OCI-M2 (cell line): ENCODE results near the gene AGPAT4.
A peak's percentile ranks its signal among the peaks of the same experiment; 100 is the strongest.
"Not testable (repeated sequence)": the region's sequence is repeated elsewhere in the genome, so short reads cannot be mapped to it uniquely, and the experiment has no call there.

ENCODE experiments used
- DNase-seq: peaks from one replicate; lab custom pipeline; 2025; ENCODE audit not compliant: unreplicated experiment; lab: John Stamatoyannopoulos, UW

The AGPAT4 gene, protein sequence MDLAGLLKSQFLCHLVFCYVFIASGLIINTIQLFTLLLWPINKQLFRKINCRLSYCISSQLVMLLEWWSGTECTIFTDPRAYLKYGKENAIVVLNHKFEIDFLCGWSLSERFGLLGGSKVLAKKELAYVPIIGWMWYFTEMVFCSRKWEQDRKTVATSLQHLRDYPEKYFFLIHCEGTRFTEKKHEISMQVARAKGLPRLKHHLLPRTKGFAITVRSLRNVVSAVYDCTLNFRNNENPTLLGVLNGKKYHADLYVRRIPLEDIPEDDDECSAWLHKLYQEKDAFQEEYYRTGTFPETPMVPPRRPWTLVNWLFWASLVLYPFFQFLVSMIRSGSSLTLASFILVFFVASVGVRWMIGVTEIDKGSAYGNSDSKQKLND

DNA sequence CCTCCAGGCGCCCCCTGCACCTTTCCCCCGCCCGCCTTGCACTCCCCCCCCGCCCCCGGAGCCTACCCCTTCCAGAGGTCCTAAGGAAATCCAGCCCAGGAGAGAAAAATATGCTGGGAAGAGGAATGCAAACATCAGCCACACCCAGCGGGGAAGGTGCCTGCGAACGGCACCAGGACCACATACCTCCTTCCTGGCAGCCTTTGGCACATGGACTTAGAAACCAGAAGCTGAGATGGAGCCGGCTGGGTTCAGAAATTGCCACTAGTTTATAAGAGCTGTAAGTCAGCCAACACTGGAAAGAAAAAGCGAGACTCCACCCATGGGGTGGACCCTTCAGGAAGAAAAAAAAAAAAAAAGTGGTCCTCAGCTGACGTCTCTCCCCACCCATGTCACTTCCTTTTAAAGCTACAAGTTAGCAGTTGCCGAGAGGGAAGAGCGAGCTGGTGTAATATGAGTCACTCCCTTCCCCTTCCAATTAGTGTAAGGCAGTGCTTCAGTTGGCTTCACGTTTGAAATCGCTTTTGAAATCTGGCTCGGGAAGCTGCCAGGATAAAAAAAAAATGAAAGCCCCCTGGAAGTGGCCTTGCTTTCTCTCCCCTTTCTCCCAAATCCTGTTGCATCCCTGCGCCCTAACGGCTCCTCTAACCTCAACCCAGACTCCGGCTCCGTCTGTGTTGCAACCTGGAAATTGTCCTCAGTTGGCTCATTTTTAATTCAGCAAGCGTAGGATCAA lies at the start of gene AGPAT4:
TSS of gene AGPAT4 (minus strand) at position 310 of the 736 bp plus-strand sequence. CDS start 41,848 bp downstream, outside the sequence.
- peak; percentile 65 for DNase-seq

DNA sequence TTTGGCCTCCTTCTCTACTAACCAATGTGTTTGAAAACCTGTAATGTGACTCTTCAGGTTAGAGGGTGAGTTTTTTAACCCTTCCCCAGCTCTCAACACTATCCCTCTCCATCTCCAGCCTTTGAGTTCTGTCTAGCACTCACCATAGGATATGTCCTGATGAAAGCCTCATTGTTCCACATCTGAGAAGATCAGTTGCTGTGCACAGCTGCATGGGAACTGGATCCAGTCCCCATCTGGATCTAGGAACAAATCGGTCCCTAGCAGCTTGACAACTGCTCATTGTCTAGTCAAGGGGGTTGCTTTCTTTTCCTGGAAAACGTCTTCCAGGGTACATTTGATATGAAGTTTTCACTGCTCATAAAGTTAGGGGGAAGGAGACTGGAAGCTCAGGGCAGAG lies 45.4 kb upstream of the AGPAT4 start:
- no peak for DNase-seq

DNA sequence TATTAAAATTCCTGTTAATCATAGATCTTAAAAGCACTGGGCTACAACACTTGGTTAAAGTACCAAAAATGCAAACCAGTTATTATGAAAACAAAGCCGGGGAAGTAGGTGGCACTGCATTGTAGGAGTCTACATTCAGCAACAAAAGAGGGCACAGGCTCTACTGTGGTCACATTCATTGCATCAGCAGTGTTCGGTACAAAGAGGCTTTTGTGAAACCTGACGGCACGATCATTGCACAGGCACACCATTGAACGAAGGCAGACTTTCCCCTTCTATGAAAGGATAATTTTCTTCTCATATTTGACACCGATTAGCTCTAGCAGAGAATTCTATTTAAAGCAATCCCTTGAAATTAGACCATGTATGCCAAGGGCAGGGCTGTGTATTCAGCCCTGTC lies 44.6 kb upstream of the AGPAT4 start:
- no peak for DNase-seq

DNA sequence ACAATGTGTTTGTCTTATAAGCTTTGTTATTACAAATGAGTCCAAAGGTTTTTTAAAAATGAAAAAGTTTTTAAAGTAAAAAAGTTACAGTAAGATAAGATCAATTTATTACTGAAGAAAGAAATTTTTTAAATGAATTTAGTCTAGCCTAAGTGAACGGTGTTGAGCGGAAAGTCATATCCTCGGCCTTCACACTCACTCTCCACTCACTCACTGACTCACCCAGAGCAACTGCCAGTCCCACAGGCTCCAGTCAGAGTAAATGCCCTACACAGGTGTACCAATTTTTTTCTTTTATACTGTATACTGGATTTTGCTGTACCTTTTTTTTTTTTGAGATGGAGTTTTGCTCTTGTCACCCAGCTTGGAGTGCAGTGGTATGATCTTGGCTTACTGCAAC lies 42.7 kb upstream of the AGPAT4 start:
- DNase-seq = no peak

DNA sequence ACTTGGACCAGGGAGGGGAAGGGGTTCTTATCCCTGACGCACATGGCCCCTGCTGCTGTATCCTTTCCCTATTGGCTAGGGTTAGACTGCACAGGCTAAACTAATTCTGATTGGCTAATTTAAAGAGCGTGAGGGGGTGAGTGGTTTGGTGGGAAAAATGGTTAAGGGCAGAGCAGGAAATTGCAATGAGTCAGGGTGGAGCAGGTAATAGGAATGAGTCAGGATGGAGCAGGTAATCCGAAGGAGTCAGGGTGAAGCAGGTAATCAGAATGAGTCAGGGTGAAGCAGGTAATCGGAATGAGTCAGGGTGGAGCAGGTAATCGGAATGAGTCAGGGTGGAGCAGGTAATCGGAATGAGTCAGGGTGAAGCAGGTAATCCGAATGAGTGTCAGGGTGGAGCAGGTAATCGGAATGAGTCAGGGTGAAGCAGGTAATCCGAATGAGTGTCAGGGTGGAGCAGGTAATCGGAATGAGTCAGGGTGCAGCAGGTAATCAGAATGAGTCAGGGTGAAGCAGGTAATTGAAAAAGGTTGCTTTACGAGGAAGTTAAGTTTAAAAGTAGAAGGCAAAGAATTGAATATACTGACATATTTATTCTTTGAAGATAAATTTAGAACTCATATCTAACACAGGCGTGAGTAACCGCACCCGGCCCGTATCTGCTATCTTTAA lies 41.5 kb upstream of the AGPAT4 start:
- not testable (repeated sequence) for DNase-seq

DNA sequence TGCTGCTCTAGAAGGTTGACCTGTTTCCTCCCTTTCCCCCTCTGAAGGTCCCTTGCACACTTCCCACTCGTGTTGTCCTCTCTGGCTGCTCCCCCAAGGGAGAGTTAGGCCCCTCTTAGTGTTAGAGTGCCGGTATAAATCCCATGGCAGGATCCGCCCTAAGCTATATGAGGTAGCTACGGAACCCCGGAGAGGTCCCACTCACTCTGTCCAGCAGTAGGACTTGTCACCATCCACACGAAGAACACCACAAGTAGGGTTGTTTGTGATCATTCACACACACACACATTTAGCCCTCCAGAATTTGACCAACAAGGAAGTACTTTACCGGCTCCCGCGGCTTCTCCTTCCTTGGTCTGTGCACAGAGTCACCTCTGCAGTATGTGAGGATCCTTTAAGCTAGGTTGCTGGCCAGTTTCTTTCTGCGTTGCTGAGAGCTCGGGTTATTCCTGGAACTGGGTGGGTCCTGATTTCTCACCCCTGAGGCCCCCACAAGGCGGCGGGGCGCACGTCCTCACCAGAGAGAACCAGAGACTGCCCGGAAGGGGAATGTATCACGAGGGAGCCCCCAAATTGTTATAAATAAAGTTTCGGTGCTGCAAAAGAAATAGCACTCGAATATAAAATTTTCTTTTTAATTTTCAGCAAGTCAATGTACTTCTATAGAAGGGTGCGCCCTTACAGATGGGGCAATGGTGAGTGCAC lies 40.8 kb upstream of the AGPAT4 start:
- not testable (repeated sequence) for DNase-seq

DNA sequence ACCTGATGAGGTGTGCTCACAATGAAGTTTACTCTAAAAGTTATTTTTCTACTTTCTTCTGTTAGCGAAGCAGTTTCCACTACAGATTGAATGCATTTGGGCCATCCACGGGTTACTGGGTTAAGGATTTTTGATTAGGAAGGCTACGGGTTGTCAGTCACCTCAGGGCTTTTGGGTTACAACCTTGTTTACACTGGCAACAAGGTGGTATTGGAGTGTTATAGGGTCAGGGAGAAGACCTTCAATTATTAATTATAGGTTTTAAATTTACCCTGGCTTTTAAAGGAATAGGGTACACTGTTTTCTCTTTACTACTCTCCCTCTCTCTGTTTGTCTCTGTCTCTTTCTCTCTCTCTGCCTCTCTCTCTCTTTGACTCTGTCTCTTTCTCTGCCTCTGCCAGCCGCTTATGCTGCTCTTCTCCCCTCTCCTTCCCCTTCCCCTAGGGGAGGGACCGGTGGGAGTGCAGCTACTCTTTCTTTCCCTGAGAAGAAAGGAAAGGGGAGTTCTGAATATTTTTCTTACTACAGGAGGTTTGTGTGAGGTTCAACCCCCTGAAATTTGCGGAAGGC lies 40.2 kb upstream of the AGPAT4 start:
- DNase-seq = no peak

DNA sequence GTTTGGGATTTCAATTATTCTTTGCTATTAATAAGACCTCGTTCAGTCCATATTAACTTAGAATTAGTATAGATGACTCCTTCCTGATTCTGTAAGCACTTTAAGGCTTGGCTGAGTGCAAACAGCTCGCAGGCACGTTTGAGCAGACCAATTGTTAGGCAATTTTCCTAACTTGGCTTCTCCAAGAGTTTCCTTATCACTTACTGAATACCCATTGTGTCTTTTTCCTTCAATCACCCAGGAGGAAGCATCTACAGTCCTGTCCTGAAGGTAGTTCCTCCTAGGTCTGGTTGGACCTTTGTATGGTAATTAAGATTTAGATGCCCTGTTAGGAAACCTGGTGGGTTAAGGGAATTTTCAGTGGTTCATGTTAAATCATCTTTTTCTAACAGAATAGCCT lies 39.6 kb upstream of the AGPAT4 start:
- not testable (repeated sequence) for DNase-seq

DNA sequence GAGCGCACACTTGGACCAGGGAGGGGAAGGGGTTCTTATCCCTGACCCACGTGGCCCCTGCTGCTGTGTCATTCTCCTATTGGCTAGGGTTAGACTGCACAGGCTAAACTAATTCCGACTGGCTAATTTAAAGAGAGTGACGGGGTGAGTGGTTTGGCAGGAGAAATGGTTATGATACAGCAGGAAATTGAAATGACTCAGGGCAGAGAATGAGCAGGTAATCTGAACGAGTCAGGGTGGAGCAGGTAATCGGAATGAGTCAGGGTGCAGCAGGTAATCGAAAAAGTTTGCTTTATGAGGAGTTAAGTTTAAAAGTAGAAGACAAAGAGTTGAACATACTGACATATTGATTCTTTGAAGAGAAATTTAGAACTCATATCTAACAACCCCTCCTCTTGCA lies 35.9 kb upstream of the AGPAT4 start:
- DNase-seq = not testable (repeated sequence)

DNA sequence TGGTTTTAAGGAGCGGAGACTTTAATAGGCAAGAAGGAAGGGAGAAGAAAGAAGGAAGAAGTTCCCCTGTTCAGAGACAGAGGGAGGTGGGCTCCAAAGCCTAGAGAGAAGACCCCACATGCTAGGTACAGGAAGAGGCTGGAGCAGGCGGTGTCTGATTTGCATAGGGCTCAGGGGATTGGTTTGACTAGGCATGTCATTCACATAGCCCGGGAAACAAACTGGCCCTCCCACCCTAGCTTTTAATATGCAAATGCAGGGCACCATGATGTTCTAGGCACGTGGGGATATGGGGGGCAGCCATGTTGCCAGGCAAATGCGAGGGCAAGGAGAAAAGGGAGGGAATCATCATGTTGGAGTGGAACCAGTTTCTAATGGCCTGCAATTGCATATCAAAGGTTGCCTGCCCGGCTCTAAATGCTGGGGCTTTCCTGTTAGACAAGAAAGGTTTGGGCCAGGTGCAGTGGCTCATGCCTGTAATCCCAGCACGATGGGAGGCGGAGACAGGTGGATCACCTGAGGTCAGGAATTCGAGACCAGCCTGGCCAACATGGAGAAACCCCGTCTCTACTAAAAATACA lies 34.3 kb upstream of the AGPAT4 start:
- no peak for DNase-seq

DNA sequence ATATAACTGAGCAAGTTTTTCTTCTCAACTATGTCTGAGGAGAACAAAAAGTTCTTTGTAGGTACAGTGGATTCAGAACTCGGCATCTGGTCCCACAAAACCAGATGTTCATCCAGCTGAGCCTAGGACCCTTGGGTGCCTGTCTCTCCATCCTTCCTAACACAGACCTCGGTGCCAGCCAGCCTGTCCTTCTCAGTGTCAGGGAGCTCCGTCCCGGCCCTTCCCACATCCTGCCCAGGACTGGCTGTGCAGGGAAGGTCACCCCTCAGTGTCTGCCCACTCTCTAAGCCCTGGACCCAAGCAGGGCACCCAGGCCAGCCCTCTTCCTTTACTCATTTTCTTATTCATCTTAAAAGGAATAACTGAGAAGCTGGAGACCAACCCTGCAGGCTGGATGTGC lies 32.0 kb upstream of the AGPAT4 start:
- no peak for DNase-seq

DNA sequence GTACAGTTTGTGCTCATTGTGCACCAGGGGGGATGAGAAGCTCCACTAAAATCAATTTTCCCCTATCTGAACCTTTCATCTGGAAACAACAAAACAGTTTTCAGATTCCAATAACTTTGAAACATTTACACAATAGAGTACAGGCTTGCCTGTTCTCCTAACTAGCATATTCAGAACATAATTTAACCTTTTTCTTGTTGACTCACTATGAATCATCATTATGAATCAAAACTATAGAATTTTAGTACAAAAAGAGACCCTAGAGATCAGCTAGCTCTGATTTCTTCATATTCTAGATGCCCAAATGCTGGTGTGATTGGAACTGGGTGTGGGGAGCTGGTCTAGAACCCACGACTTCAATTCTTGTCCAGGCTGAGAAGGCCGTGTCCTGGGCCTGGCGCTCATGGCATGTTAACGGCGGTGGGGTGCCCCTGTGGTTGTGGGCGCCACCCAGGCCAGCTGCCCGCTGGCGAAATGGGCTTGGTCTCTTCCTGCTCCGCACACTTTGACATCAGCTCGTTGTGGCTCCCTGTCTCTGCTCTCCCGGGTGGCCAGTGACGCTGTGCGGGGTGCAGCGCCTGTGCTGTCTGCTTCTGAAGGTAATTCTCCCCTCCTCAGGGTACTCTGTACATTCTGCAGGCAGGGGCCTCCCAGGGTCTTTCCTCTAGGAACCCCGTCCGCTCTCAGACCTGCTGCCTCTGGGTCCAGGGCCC lies 29.9 kb upstream of the AGPAT4 start:
- no peak for DNase-seq

DNA sequence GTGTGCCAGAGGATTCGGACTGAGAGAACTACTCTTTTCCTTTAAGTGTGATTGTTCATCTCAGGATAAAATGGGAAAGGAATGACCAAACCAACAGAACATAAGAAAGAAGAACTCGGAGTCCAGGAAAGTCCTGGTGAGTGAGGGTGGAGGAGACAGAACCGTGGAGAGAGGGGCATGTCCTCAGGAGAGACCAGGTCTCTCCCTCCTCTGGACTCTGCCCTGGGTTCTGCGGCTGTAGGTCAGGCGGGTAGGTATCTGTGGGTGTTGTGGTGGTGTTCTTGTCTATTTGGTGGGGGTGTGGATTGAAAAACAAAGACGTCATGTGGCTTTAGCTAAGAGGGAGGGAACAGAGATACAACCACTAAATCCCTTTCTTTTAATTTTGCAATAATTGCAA lies 29.1 kb upstream of the AGPAT4 start:
- DNase-seq = no peak

DNA sequence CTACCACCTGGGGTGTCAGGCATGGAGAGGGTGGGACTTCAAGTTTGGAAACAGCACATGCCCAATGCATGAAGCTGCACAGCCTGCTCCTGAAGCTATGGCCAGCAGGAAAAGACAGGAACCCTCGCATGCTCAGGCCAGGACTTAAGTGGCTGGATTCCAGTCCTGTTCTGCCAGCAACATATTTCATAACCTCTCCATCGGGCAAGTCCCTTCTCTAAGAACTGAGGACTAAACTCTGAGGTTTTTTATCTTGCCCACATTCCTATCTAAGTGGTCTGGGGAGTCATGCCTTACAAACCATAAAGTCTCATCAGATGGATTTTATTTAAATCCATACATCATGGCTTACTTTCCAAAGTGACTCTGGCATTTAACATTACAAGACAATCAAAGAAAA lies 27.5 kb upstream of the AGPAT4 start:
- DNase-seq = no peak

DNA sequence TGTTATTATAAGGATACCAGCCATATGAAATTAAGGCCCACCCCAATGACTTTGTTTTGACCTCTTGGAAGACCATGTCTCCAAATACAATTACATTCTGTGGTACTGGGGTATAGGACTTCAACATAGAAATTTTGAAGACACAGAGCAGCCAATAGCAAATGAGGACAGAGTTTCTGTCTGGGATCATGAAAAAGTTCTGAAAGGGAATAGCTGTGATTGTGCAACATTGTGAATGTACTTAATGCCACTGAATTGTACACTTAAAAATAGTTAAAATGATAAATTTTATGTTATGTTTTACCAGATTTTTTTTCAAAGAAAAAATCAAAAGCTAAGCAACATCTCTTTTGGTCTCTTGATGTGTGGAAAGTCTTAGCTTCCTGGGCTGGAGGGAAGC lies 27.0 kb upstream of the AGPAT4 start:
- no peak for DNase-seq

DNA sequence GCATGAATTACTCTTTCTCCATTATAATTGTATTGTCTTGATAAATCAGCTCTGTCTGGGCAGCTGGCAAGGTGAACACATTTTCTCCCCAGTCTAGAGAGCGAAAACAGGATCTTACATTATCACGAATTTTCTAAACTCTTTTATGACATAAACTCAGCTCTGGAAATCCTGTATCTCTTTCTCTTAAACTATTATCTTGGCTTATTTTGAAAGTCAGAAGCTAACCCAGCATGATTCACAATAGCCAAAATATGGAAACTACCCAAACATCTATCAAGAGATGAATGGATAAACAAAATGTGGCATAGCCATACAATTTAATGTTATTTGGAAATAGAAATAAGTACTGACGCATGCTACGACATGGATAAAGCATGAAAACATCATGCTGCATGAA lies 25.9 kb upstream of the AGPAT4 start:
- no peak for DNase-seq

DNA sequence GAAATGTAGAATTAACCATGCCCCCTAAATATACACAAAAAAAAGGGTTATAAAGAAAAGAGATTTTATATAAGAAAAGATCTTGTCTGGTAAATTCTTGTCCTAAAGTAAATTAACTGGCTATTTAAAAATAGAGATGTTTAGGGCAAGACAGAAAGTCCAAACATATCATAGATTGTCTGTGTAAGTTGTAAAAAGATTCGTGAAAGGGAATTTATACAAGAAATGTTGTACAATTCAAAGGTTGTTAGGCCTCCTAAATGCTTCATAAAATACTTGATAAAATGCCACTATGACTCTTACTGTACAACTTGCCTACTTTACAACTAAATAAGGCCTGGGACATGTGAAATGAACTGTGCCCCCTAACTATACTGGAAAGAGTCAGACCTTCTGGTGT lies 21.9 kb upstream of the AGPAT4 start:
- DNase-seq = no peak

DNA sequence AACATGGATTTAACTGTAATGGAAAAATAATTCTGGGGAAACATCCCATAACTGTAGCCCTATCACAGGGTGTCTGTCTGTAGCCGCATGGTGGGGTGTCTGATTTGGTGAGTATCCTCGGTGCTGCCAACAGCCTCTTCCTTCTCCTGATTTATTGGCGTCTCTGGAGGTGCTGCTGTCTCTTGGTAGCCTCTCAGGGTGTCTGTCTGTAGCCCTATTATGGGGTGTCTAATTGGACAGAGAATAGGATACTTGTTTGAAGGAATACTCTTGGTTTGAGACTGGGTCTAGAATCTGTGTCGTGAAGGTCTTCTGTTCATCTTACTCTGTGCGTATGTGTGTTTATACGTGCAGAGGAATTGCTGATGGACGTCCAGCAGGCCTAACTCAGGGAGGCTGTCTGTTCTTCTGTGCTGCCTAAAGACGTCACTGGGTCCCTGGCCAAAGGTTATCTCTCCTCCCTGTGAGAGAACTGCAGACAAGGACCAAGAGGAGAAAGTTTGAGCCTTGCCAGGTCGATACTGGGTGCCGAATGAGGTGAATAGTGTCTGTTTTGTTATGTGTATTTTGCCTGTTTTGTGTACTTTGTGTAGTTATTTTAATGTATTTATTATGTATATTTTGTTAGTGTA lies 18.9 kb upstream of the AGPAT4 start:
- no peak for DNase-seq

DNA sequence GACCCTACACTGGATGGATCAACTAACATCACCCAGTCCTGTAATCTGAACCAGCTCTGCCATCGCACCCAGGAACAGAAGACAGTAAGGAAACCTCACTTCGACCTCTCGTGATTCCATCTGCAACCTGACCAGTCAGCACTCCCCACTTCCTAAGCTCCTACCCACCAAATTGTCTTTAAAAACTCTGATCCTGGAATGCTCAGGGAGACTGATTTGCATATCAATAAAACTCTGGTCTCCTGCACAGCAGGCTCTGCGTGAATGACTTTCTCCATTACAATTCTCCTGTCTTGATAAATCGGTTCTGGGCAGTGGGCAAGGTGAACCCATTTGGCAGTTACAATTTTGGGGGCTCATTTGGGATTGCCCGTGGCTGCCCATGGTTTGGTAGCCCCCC lies 18.3 kb upstream of the AGPAT4 start:
- no peak for DNase-seq

DNA sequence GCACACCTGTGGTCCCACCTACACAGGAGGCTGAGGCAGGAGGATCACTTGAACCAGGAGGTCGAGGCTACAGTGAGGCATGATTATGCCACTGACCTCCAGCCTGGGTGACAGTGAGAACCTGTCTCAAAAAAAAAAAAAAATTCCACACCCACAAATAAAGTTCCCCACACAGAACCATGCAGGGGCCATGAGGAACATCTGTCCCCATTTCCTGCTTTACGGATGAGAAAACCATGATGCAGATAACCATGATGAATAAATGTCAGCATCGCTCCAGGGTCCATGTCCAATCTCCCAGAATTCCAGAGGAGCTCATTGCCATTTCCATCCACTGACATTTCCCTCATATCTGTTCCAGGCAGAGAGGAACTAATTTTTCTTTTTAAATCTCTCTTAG lies 16.9 kb upstream of the AGPAT4 start:
- DNase-seq = no peak
